GM13976 (cell line): ENCODE data around the gene SCAPER.

Experiments used
- DNase-seq: peaks from one replicate; pipeline ENCODE4 v3.0.0; 2012; ENCODE audit warnings: low spot score
- CTCF ChIP-seq: IDR thresholded peaks from 2 replicates; pipeline ENCODE4 v1.5.1; 2012; ENCODE audit warnings: borderline replicate concordance, mild to moderate bottlenecking; ENCODE audit not compliant: insufficient read depth; ENCODE audit errors: extremely low read depth, missing control alignments, control extremely low read depth
- in situ Hi-C: fragments of 300-500 bp; cut with MboI; formaldehyde crosslinking; loops from one replicate; pipeline ENCODE4 v1.12.0; 2022; ENCODE audit warnings: low sequenced_read_pairs, mixed read lengths, inconsistent platforms; ENCODE audit not compliant: unreplicated experiment

Gene SCAPER

GRCh38 chr15:76341366-76342057 lies 563.6 kb downstream of the SCAPER start:
- TF ChIP-seq CTCF: no peak
- DNase-seq: peak; percentile 41
- in situ Hi-C loops: no loop called here

DNA sequence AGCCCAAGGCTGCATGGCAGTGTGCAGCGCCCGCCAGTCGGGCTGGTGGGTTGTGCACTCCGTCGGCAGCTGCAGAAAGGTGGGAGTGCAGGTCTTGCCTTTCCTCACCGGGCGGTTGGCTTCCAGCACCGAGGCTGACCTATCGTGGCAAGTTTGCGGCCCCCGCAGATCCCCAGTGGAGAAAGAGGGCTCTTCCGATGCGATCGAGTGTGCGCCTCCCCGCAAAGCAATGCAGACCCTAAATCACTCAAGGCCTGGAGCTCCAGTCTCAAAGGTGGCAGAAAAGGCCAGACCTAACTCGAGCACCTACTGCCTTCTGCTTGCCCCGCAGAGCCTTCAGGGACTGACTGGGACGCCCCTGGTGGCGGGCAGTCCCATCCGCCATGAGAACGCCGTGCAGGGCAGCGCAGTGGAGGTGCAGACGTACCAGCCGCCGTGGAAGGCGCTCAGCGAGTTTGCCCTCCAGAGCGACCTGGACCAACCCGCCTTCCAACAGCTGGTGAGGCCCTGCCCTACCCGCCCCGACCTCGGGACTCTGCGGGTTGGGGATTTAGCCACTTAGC lies 564.3 kb downstream of the SCAPER start:
- in situ Hi-C loops: no loop called here
- peak; percentile 70 for DNase-seq
- TF ChIP-seq CTCF: peak; percentile 46

DNA sequence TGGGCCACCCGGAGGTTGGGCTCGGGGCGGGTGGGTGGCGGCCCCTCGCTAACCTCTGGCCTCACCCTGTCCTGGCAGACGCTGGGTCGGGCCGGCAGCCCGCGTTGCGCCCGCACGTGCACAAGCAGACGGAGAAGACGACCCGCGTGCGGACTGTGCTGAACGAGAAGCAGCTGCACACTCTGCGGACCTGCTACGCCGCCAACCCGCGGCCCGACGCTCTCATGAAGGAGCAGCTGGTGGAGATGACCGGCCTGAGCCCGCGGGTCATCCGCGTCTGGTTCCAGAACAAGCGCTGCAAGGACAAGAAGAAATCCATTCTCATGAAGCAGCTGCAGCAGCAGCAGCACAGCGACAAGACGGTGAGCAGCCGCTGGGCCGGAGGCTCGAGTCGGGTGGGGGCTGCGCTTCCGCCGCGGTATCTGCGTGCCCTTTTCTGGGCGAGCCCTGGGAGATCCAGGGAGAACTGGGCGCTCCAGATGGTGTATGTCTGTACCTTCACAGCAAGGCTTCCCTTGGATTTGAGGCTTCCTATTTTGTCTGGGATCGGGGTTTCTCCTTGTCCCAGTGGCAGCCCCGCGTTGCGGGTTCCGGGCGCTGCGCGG lies 564.8 kb downstream of the SCAPER start:
- peak; percentile 61 for DNase-seq
- in situ Hi-C loops: no loop called here
- no peak for TF ChIP-seq CTCF

DNA sequence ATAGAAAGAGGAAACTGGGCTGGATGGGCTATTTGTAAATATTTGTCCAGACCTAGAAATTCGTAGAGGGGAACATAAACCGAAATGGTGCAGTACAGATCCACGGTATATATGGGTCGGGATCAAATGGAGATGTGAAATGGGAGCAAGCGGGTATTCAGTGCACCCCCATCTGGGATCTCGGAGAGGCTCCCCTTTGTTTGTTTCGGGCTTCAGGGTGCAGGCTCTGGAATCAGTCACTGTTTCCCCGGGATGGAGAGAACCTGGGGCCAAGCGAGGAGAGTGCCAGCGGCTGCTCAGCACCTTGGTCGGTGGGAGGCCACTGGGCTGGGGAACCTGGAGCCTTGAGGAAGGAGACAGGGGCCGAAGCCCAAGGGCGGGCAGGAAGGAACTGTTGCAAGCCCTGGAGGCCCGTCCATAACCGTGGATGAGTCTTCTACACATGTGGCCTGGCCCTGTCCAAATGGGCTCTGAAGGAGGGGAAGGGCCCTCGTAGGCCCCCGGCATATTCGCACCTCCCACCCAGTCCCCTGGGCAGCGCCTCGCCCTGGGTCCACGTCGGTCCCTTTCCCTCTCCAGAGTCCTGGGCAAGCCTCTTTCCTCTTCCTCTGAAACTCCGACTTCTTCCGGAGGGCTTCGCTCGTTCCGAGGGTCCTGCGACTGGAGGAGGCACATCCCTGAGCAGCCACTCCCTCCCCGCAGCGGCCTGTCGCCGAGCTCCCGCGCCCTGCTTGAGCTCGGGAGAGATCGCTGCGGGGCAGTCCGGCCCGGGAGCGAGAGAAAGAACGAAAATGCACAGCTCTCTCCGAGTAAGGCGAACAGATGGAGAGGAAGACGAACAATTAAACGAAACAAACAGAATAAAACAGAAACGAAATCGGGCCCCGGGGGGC lies 565.6 kb downstream of the SCAPER start:
- no peak for TF ChIP-seq CTCF
- in situ Hi-C loops: no loop called here
- peak; percentile 61 for DNase-seq

GRCh38 chr15:76338486-76339304 lies 566.4 kb downstream of the SCAPER start:
- DNase-seq: peak; percentile 30
- in situ Hi-C loops: no loop called here
- TF ChIP-seq CTCF: no peak
